ENCODE data around the gene POMGNT2. TPM values are rescaled to one million over a fixed set of nuclear protein-coding genes. Genes with fewer than 3 reads are reported as not detected.

The POMGNT2 gene
- total RNA-seq, 1 experiment from 2014 or later: 10.1 TPM

DNA sequence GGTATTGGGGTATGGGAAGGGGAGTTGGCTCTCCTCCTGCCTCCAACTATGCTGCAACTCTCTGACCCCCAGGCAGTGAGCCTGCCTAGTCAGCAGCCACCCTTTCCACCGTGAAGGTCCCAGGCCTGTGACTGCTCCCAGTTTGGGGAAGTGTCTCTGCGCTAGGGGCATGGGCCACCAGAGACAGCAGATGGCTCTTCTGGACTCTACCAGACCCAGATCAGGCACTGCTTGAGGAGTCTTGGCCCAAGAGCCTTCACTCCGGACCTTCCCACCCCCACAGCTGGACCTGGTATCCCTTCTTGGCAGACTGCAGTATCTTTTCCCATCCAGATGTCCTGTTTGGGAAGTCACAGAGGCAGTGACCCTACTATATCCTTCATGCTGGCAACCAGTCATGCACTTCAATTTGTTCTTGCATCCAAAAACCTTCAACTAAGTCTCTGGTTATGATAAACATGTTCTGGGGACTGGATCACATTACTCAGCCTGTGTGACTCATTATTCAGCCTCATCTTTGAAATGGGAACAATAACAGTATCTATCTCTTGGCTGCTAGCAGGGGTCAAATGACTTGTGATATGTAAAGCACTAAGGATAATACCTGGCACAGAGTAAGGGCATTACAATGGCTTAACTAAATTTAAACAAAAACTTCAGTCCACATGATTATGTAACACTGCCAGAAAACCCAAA is 62.7 kb downstream of the POMGNT2 start:
- no TSS peak for BruUV-seq (replicated peaks)
- intact Hi-C loops (cut with micrococcal nuclease; ENCODE audit: unreplicated experiment) (no loop called here), in situ Hi-C loops (cut with HindIII; ENCODE audit: low pct_unique_long_range_greater_than_20kb, low sequenced_read_pairs) (no loop called here)
- H3K27ac ChIP-seq (ENCODE audit: low read length): no peak overlapping the region
- no peaks in the 10 kb centered on the region for H3K36me3 ChIP-seq (ENCODE audit: control insufficient read depth, insufficient read depth, low read length)
- ChIA-PET POLR2A (no interaction called here), CTCF (no interaction called here)
- no peaks in the 10 kb centered on the region for H3K9me3 ChIP-seq (ENCODE audit: control insufficient read depth, insufficient read depth, low read depth, low read length)
- no peak overlapping the region for H3K4me3 ChIP-seq (ENCODE audit: low read depth in 2 of 2, low read length in 2 of 2)
- no peaks in the 10 kb centered on the region for H3K27me3 ChIP-seq (ENCODE audit: control insufficient read depth, insufficient read depth, low read length)
- ATAC-seq (no peak), DNase-seq (ENCODE audit: low read depth, low spot score) (no peak)
- TF ChIP-seq SIN3A (IDR thresholded peaks at IDR 0.05; ENCODE audit: borderline replicate concordance, insufficient read depth, low read depth, low read length): no peak
- TF ChIP-seq POLR2AphosphoS5 (IDR thresholded peaks at IDR 0.05; ENCODE audit: low read depth, low read length): no peak
- no peak for TF ChIP-seq CTCF (IDR thresholded peaks at IDR 0.05)
- H3K4me1 ChIP-seq (ENCODE audit: control insufficient read depth, insufficient read depth, low read length): no peaks in the 10 kb centered on the region

- no peak for DNase-seq (ENCODE audit: low read depth, low spot score)
- CTCF ChIA-PET: no interaction called here
- BruUV-seq (replicated peaks): no TSS peak
- Histone ChIP-seq H3K4me3 (ENCODE audit: low read depth in 2 of 2, low read length in 2 of 2) (no peak overlapping the region), H3K9me3 (ENCODE audit: control insufficient read depth, insufficient read depth, low read depth, low read length) (no peaks in the 10 kb centered on the region), H3K27me3 (ENCODE audit: control insufficient read depth, insufficient read depth, low read length) (no peaks in the 10 kb centered on the region; the same call in 1 of the 2 replicates), H3K4me1 (ENCODE audit: control insufficient read depth, insufficient read depth, low read length) (no peaks in the 10 kb centered on the region), H3K36me3 (ENCODE audit: control insufficient read depth, insufficient read depth, low read length) (no peaks in the 10 kb centered on the region), H3K27ac (ENCODE audit: low read length) (no peak overlapping the region)
- TF ChIP-seq SIN3A (IDR thresholded peaks at IDR 0.05; ENCODE audit: borderline replicate concordance, insufficient read depth, low read depth, low read length) (no peak), POLR2AphosphoS5 (IDR thresholded peaks at IDR 0.05; ENCODE audit: low read depth, low read length) (no peak), TCF7L2 (IDR thresholded peaks at IDR 0.05; ENCODE audit: low read depth, low read length) (no peak), CTCF (IDR thresholded peaks at IDR 0.05) (no peak)
- TF ChIP-seq, protein P1, sequence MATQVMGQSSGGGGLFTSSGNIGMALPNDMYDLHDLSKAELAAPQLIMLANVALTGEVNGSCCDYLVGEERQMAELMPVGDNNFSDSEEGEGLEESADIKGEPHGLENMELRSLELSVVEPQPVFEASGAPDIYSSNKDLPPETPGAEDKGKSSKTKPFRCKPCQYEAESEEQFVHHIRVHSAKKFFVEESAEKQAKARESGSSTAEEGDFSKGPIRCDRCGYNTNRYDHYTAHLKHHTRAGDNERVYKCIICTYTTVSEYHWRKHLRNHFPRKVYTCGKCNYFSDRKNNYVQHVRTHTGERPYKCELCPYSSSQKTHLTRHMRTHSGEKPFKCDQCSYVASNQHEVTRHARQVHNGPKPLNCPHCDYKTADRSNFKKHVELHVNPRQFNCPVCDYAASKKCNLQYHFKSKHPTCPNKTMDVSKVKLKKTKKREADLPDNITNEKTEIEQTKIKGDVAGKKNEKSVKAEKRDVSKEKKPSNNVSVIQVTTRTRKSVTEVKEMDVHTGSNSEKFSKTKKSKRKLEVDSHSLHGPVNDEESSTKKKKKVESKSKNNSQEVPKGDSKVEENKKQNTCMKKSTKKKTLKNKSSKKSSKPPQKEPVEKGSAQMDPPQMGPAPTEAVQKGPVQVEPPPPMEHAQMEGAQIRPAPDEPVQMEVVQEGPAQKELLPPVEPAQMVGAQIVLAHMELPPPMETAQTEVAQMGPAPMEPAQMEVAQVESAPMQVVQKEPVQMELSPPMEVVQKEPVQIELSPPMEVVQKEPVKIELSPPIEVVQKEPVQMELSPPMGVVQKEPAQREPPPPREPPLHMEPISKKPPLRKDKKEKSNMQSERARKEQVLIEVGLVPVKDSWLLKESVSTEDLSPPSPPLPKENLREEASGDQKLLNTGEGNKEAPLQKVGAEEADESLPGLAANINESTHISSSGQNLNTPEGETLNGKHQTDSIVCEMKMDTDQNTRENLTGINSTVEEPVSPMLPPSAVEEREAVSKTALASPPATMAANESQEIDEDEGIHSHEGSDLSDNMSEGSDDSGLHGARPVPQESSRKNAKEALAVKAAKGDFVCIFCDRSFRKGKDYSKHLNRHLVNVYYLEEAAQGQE (IDR thresholded peaks at IDR 0.05; ENCODE audit: insufficient read depth in 1 of 2, low read depth in 2 of 2, low read length in 1 of 2): no peak
- intact Hi-C loops (cut with micrococcal nuclease; ENCODE audit: unreplicated experiment) (no loop called here), in situ Hi-C loops (cut with HindIII; ENCODE audit: low pct_unique_long_range_greater_than_20kb, low sequenced_read_pairs) (no loop called here)
- no peak for ATAC-seq
- POLR2A ChIA-PET: no interaction called here
These were observed 64.4 kb downstream of the POMGNT2 start for GRCh38 chr3:43041517-43041916.

Data from Panc1 (cell line).